SJSA1 (cell line): ENCODE results near the gene SLC35F4. TPM values are rescaled to one million over a fixed set of nuclear protein-coding genes. Genes with fewer than 3 reads are reported as not detected.

Experiments
- DNase-seq, 2 experiments: peaks; one replicate each; pipeline ENCODE4 v3.0.0-alpha.2; 2015 to 2020; ENCODE audit warnings: low spot score in 2 of 2, low read depth in 1 of 2
- H3K27ac ChIP-seq: fragments of 250-450 bp; sonication (Bioruptor Pico); 2 replicates; pipeline ENCODE4 v1.5.1; 2020; ENCODE audit warnings: mild to moderate bottlenecking, moderate library complexity
- H3K27me3 ChIP-seq: fragments of 250-450 bp; sonication (Bioruptor Pico); replicated peaks from 2 replicates; pipeline ENCODE4 v1.5.1; 2020; ENCODE audit warnings: mild to moderate bottlenecking, moderate library complexity
- H3K36me3 ChIP-seq: fragments of 250-450 bp; sonication (Bioruptor Pico); 2 replicates; pipeline ENCODE4 v1.5.1; 2020; ENCODE audit warnings: mild to moderate bottlenecking
- H3K4me1 ChIP-seq: fragments of 250-450 bp; sonication (Bioruptor Pico); replicated peaks from 2 replicates; pipeline ENCODE4 v1.6.1; 2021; ENCODE audit warnings: mild to moderate bottlenecking
- H3K4me3 ChIP-seq: fragments of 250-450 bp; sonication (Bioruptor Pico); 2 replicates; pipeline ENCODE4 v1.5.1; 2020; ENCODE audit warnings: mild to moderate bottlenecking
- H3K9me3 ChIP-seq: fragments of 250-450 bp; sonication (Bioruptor Pico); replicated peaks from 2 replicates; pipeline ENCODE4 v1.5.1; 2020; ENCODE audit warnings: mild to moderate bottlenecking
- total RNA-seq: library from RNA; depleted of rRNA; stranded (reverse); fragments of >200 nt; shearing (Covaris generic); gene quantifications from 2 replicates; pipeline ENCODE4 v1.2.3, GENCODE V29; 2014

SLC35F4 gene
- total RNA-seq, 1 experiment from 2014 or later, result not detected

- Histone ChIP-seq H3K9me3 (no peaks in the 10 kb centered on the region), H3K27ac (no peak overlapping the region), H3K4me3 (no peak overlapping the region), H3K27me3 (no peaks in the 10 kb centered on the region), H3K4me1 (no peaks in the 10 kb centered on the region), H3K36me3 (no peaks in the 10 kb centered on the region)
- no peak for DNase-seq
Observed at GRCh38 chr14:57578801-57579200, 287.1 kb downstream of the SLC35F4 start.

- H3K27me3 ChIP-seq, result no peaks in the 10 kb centered on the region
- H3K9me3 ChIP-seq, result no peaks in the 10 kb centered on the region
- no peaks in the 10 kb centered on the region for H3K4me1 ChIP-seq
- H3K4me3 ChIP-seq, result no peak overlapping the region
- no peaks in the 10 kb centered on the region for H3K36me3 ChIP-seq
- no peak for DNase-seq
- H3K27ac ChIP-seq, result no peak overlapping the region
Observed at GRCh38 chr14:57576498-57576897, 289.4 kb downstream of the SLC35F4 start.

GRCh38 chr14:57575482-57575881, 290.4 kb downstream of the SLC35F4 start:
- Histone ChIP-seq H3K27ac (no peak overlapping the region), H3K4me1 (no peaks in the 10 kb centered on the region), H3K27me3 (no peaks in the 10 kb centered on the region), H3K9me3 (no peaks in the 10 kb centered on the region), H3K4me3 (no peak overlapping the region), H3K36me3 (no peaks in the 10 kb centered on the region)
- no peak for DNase-seq

GRCh38 chr14:57574617-57575288, 291.1 kb downstream of the SLC35F4 start:
- no peak overlapping the region for H3K4me3 ChIP-seq
- H3K36me3 ChIP-seq, result no peaks in the 10 kb centered on the region
- H3K27ac ChIP-seq, result no peak overlapping the region
- H3K4me1 ChIP-seq, result no peaks in the 10 kb centered on the region
- DNase-seq, result no peak
- H3K9me3 ChIP-seq, result no peaks in the 10 kb centered on the region
- H3K27me3 ChIP-seq, result no peaks in the 10 kb centered on the region

GRCh38 chr14:57573173-57573572, 292.7 kb downstream of the SLC35F4 start:
- no peaks in the 10 kb centered on the region for H3K4me1 ChIP-seq
- H3K9me3 ChIP-seq, result no peaks in the 10 kb centered on the region
- no peaks in the 10 kb centered on the region for H3K36me3 ChIP-seq
- no peak for DNase-seq
- H3K4me3 ChIP-seq, result no peak overlapping the region
- H3K27ac ChIP-seq, result no peak overlapping the region
- H3K27me3 ChIP-seq, result no peaks in the 10 kb centered on the region

GRCh38 chr14:57568554-57568953, 297.3 kb downstream of the SLC35F4 start:
- H3K27ac ChIP-seq, result no peak overlapping the region
- DNase-seq, result no peak
- no peaks in the 10 kb centered on the region for H3K9me3 ChIP-seq
- H3K27me3 ChIP-seq, result no peaks in the 10 kb centered on the region
- no peak overlapping the region for H3K4me3 ChIP-seq
- H3K4me1 ChIP-seq, result no peaks in the 10 kb centered on the region
- no peaks in the 10 kb centered on the region for H3K36me3 ChIP-seq

GRCh38 chr14:57567220-57567619, 298.7 kb downstream of the SLC35F4 start:
- H3K4me1 ChIP-seq, result no peaks in the 10 kb centered on the region

GRCh38 chr14:57560681-57561080, 305.2 kb downstream of the SLC35F4 start:
- Histone ChIP-seq H3K4me1 (no peaks in the 10 kb centered on the region), H3K27ac (no peak overlapping the region), H3K4me3 (no peak overlapping the region), H3K9me3 (no peaks in the 10 kb centered on the region), H3K27me3 (no peaks in the 10 kb centered on the region), H3K36me3 (no peaks in the 10 kb centered on the region)
- DNase-seq, result no peak

More at GRCh38 chr14:57567220-57567619, 298.7 kb downstream of the SLC35F4 start:
- H3K27ac ChIP-seq, result no peak overlapping the region
- no peak overlapping the region for H3K4me3 ChIP-seq
- no peaks in the 10 kb centered on the region for H3K27me3 ChIP-seq
- no peaks in the 10 kb centered on the region for H3K9me3 ChIP-seq
- no peaks in the 10 kb centered on the region for H3K36me3 ChIP-seq
- no peak for DNase-seq

GRCh38 chr14:57559576-57559975, 306.3 kb downstream of the SLC35F4 start:
- Histone ChIP-seq H3K27me3 (no peaks in the 10 kb centered on the region), H3K4me3 (no peak overlapping the region), H3K27ac (no peak overlapping the region), H3K9me3 (no peaks in the 10 kb centered on the region), H3K4me1 (no peaks in the 10 kb centered on the region), H3K36me3 (no peaks in the 10 kb centered on the region)
- DNase-seq, result no peak

GRCh38 chr14:57549765-57550420, 316.0 kb downstream of the SLC35F4 start:
- Histone ChIP-seq H3K27me3 (no peaks in the 10 kb centered on the region), H3K36me3 (no peaks in the 10 kb centered on the region), H3K9me3 (no peaks in the 10 kb centered on the region), H3K4me1 (no peaks in the 10 kb centered on the region), H3K27ac (no peak overlapping the region), H3K4me3 (no peak overlapping the region)
- DNase-seq, result no peak

- no peak for DNase-seq
- Histone ChIP-seq H3K9me3 (no peaks in the 10 kb centered on the region), H3K4me3 (no peak overlapping the region), H3K36me3 (no peaks in the 10 kb centered on the region), H3K27me3 (no peaks in the 10 kb centered on the region), H3K27ac (no peak overlapping the region), H3K4me1 (no peaks in the 10 kb centered on the region)
Observed at GRCh38 chr14:57549016-57549564, 316.8 kb downstream of the SLC35F4 start.

- Histone ChIP-seq H3K27ac (no peak overlapping the region), H3K9me3 (no peaks in the 10 kb centered on the region), H3K4me3 (no peak overlapping the region), H3K27me3 (no peaks in the 10 kb centered on the region), H3K4me1 (no peaks in the 10 kb centered on the region), H3K36me3 (no peaks in the 10 kb centered on the region)
- DNase-seq, result no peak
Observed at GRCh38 chr14:57547131-57547530, 318.8 kb downstream of the SLC35F4 start.

GRCh38 chr14:57533214-57533613, 332.7 kb downstream of the SLC35F4 start:
- H3K9me3 ChIP-seq, result no peaks in the 10 kb centered on the region
- no peak for DNase-seq
- no peak overlapping the region for H3K27ac ChIP-seq
- H3K4me3 ChIP-seq, result no peak overlapping the region
- H3K36me3 ChIP-seq, result no peaks in the 10 kb centered on the region
- no peaks in the 10 kb centered on the region for H3K4me1 ChIP-seq
- H3K27me3 ChIP-seq, result no peaks in the 10 kb centered on the region

- Histone ChIP-seq H3K4me1 (no peaks in the 10 kb centered on the region), H3K27me3 (no peaks in the 10 kb centered on the region), H3K36me3 (no peaks in the 10 kb centered on the region), H3K4me3 (no peak overlapping the region), H3K27ac (no peak overlapping the region), H3K9me3 (no peaks in the 10 kb centered on the region)
- no peak for DNase-seq
Observed at GRCh38 chr14:57530571-57530970, 335.3 kb downstream of the SLC35F4 start.
